HepG2 (cell line): ENCODE data around the gene PSMA3. TPM values are rescaled to one million over a fixed set of nuclear protein-coding genes. Genes with fewer than 3 reads are reported as not detected.

ENCODE experiments used
- FOXM1 ChIP-seq: sonication (generic); formaldehyde crosslinking; IDR thresholded peaks from 2 replicates; pipeline ENCODE4 v1.5.0; 2020; ENCODE audit warnings: missing genetic modification reagents
- FOXP1 ChIP-seq, 2 experiments: fragments of 450-650 bp in 1 of 2; IDR thresholded peaks; 2 replicates each; pipeline ENCODE4 v1.6.1; 2017 to 2018; ENCODE audit warnings: antibody characterized with exemption in 1 of 2
- GLI4 ChIP-seq: sonication (generic); formaldehyde crosslinking; IDR thresholded peaks from 2 replicates; pipeline ENCODE4 v1.5.1; 2020; ENCODE audit warnings: missing genetic modification reagents, mild to moderate bottlenecking, moderate library complexity, borderline replicate concordance
- KDM6A ChIP-seq: IDR thresholded peaks from 2 replicates; pipeline ENCODE4 v1.6.1; 2016; ENCODE audit warnings: low read depth
- KLF11 ChIP-seq: IDR thresholded peaks from 2 replicates; pipeline ENCODE4 v1.6.1; 2016; ENCODE audit warnings: missing compliant biosample characterization
- MIER2 ChIP-seq: IDR thresholded peaks from 2 replicates; pipeline ENCODE4 v1.6.1; 2016; ENCODE audit warnings: missing biosample characterization, missing genetic modification reagents
- MXI1 ChIP-seq: IDR thresholded peaks from 3 replicates; pipeline ENCODE4 v1.6.1; 2012; ENCODE audit warnings: low read depth, low read length, inconsistent platforms, borderline replicate concordance
- NR2F6 ChIP-seq, 2 experiments: IDR thresholded peaks; 2 replicates each; pipeline ENCODE4 v1.6.1; 2016; ENCODE audit warnings: antibody characterized with exemption in 1 of 2, mild to moderate bottlenecking in 1 of 2
- PHF20 ChIP-seq: sonication (generic); formaldehyde crosslinking; IDR thresholded peaks from 2 replicates; pipeline ENCODE4 v1.5.0; 2020; ENCODE audit warnings: mild to moderate bottlenecking, missing genetic modification reagents
- RORA ChIP-seq: sonication (generic); formaldehyde crosslinking; IDR thresholded peaks from 2 replicates; pipeline ENCODE4 v1.5.0; 2020; ENCODE audit warnings: mild to moderate bottlenecking, missing genetic modification reagents, moderate library complexity
- RXRA ChIP-seq: sonication (generic); formaldehyde crosslinking; IDR thresholded peaks from 2 replicates; pipeline ENCODE4 v1.5.1; 2020; ENCODE audit warnings: missing genetic modification reagents
- SIN3B ChIP-seq: fragments of 150-350 bp; IDR thresholded peaks from 2 replicates; pipeline ENCODE4 v1.6.1; 2014; ENCODE audit warnings: low read length
- SNAI1 ChIP-seq: sonication (generic); formaldehyde crosslinking; IDR thresholded peaks from 2 replicates; pipeline ENCODE4 v1.5.0; 2020; ENCODE audit warnings: mild to moderate bottlenecking, missing genetic modification reagents, borderline replicate concordance
- TGIF2 ChIP-seq: IDR thresholded peaks from 2 replicates; pipeline ENCODE4 v1.6.1; 2016; ENCODE audit warnings: control low read depth, missing compliant biosample characterization
- ZNF20 ChIP-seq: sonication (generic); formaldehyde crosslinking; IDR thresholded peaks from 2 replicates; pipeline ENCODE4 v1.4.0; 2020; ENCODE audit warnings: mild to moderate bottlenecking, moderate library complexity, missing genetic modification reagents
- ZNF230 ChIP-seq: sonication (generic); formaldehyde crosslinking; IDR thresholded peaks from 2 replicates; pipeline ENCODE4 v1.4.0; 2020; ENCODE audit warnings: mild to moderate bottlenecking, missing genetic modification reagents
- ZNF329 ChIP-seq: sonication (generic); formaldehyde crosslinking; IDR thresholded peaks from 2 replicates; pipeline ENCODE4 v1.9.0; 2021; ENCODE audit warnings: low read depth, mild to moderate bottlenecking, missing genetic modification reagents
- ZNF367 ChIP-seq: sonication (generic); formaldehyde crosslinking; IDR thresholded peaks from 2 replicates; pipeline ENCODE4 v1.4.0; 2020; ENCODE audit warnings: missing genetic modification reagents, borderline replicate concordance
- ZNF441 ChIP-seq: sonication (generic); formaldehyde crosslinking; IDR thresholded peaks from 2 replicates; pipeline ENCODE4 v1.7.0; 2021; ENCODE audit warnings: missing genetic modification reagents, borderline replicate concordance
- ZNF556 ChIP-seq: sonication (generic); formaldehyde crosslinking; IDR thresholded peaks from 2 replicates; pipeline ENCODE4 v1.4.0; 2020; ENCODE audit warnings: mild to moderate bottlenecking, missing genetic modification reagents, borderline replicate concordance
- ZNF577 ChIP-seq: sonication (generic); formaldehyde crosslinking; IDR thresholded peaks from 2 replicates; pipeline ENCODE4 v1.4.0; 2020; ENCODE audit warnings: mild to moderate bottlenecking, low read depth, missing genetic modification reagents, borderline replicate concordance
- ZNF652 ChIP-seq: IDR thresholded peaks from 2 replicates; pipeline ENCODE4 v1.6.1; 2016; ENCODE audit warnings: low read depth, borderline replicate concordance
- ZNF674 ChIP-seq: sonication (generic); formaldehyde crosslinking; IDR thresholded peaks from 2 replicates; pipeline ENCODE4 v1.5.0; 2020; ENCODE audit warnings: low read depth, mild to moderate bottlenecking, missing genetic modification reagents
- ZNF761 ChIP-seq: sonication (generic); formaldehyde crosslinking; conservative IDR thresholded peaks from 2 replicates; pipeline ENCODE4 v1.4.0; 2020; ENCODE audit warnings: mild to moderate bottlenecking, missing genetic modification reagents
- ZNF788 ChIP-seq: sonication (generic); formaldehyde crosslinking; IDR thresholded peaks from 2 replicates; pipeline ENCODE4 v1.5.0; 2020; ENCODE audit warnings: mild to moderate bottlenecking, missing genetic modification reagents, borderline replicate concordance
- ZNF792 ChIP-seq: IDR thresholded peaks from 2 replicates; pipeline ENCODE4 v1.6.1; 2016
- ZNF850 ChIP-seq: sonication (generic); formaldehyde crosslinking; conservative IDR thresholded peaks from 2 replicates; pipeline ENCODE4 v1.9.0; 2021; ENCODE audit warnings: mild to moderate bottlenecking, missing genetic modification reagents
- ZSCAN25 ChIP-seq: sonication (generic); formaldehyde crosslinking; IDR thresholded peaks from 2 replicates; pipeline ENCODE4 v1.8.0; 2022; ENCODE audit warnings: mild to moderate bottlenecking, missing genetic modification reagents
- ZUFSP ChIP-seq: sonication (generic); formaldehyde crosslinking; IDR thresholded peaks from 2 replicates; pipeline ENCODE4 v1.9.0; 2021; ENCODE audit warnings: missing genetic modification reagents, mild to moderate bottlenecking, borderline replicate concordance
- polyA plus RNA-seq, 8 experiments: library from polyadenylated mRNA; depleted of rRNA in 3 of 8; stranded (reverse) in 7 of 8; unstranded in 1 of 8; fragments of >200 nt; fragmentation: Illumina TruSeq in 4 of 8; extraction: Trizol in 4 of 8; gene quantifications; 2 replicates each; pipeline versions ENCODE4 v1.2.1 to v1.2.3, GENCODE V29; 2011 to 2016; ENCODE audit warnings: low read depth in 4 of 8, missing spikeins in 1 of 8, mixed read lengths in 1 of 8; ENCODE audit not compliant: insufficient read depth in 1 of 8
- total RNA-seq, 5 experiments: library from RNA; depleted of rRNA; stranded (reverse); fragments of >200 nt; fragmentation: Illumina TruSeq; extraction: Trizol; gene quantifications; 2 replicates each; pipeline ENCODE4 v1.2.3, GENCODE V29; 2016; ENCODE audit warnings: low read depth in 1 of 5
- TF ChIP-seq, protein P1 (sequence below): sonication (generic); formaldehyde crosslinking; IDR thresholded peaks from 2 replicates; pipeline ENCODE4 v1.5.0; 2020; ENCODE audit warnings: mild to moderate bottlenecking, missing genetic modification reagents, moderate library complexity
- TF ChIP-seq, protein P2 (sequence below): sonication (generic); formaldehyde crosslinking; IDR thresholded peaks from 2 replicates; pipeline ENCODE4 v1.4.0; 2020; ENCODE audit warnings: mild to moderate bottlenecking, missing genetic modification reagents

The PSMA3 gene
- total and polyA plus RNA-seq, 2 of the 13 experiments (the other 11 are each of a cell fraction or from before 2014, with no cell fraction given), result 232 to 275 TPM

DNA sequence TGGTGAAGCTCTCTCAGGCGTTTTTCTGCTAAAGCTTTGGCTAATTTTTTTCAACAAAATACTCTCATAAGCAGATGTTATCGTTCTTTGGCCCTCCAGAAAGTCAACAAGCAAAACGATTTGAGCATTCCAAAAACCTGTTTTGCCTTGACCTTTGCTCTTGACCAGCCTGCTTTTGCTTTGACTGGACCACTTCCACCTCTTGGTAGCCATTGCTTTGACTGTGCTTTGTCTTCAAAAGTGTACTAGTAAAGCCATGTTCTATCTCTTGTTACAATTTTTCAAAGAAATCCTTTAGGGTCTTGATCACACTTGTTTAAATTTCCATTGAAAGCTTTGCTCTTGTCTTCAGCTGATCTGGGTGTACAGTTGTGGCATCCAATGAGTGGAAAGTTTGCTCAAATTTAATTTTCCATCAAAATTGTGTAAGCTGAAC is 43.0 kb downstream of the PSMA3 start (continued):
- peak; percentile 81 for TF ChIP-seq KDM6A
- TF ChIP-seq RXRA, result peak; percentile 48; the same call in 1 of the 2 replicates
- no peak for TF ChIP-seq SNAI1
- TF ChIP-seq ZNF761 (CRISPR knock-in tag), result no peak
- TF ChIP-seq NR2F6 (IDR thresholded peaks at IDR 0.05), result peak; percentile 98
- peak; percentile 99 for TF ChIP-seq NR2F6 (CRISPR knock-in tag; IDR thresholded peaks at IDR 0.05)
- TF ChIP-seq ZNF20 (CRISPR knock-in tag), result no peak
- TF ChIP-seq SIN3B, result no peak
- TF ChIP-seq GLI4, result no peak
- no peak for TF ChIP-seq KLF11
- TF ChIP-seq PHF20 (CRISPR knock-in tag), result no peak
- TF ChIP-seq ZNF674 (CRISPR knock-in tag), result no peak
- no peak for TF ChIP-seq ZNF441 (CRISPR knock-in tag)
- TF ChIP-seq ZNF329 (CRISPR knock-in tag), result no peak
- TF ChIP-seq FOXP1 (IDR thresholded peaks at IDR 0.05), result no peak
- no peak for TF ChIP-seq FOXP1 (CRISPR knock-in tag; IDR thresholded peaks at IDR 0.05)
- TF ChIP-seq MIER2, result peak; percentile 46; the same call in 1 of the 2 replicates
- no peak for TF ChIP-seq RORA (CRISPR knock-in tag)
- TF ChIP-seq ZNF652 (CRISPR knock-in tag), result no peak
- no peak for TF ChIP-seq ZNF230 (CRISPR knock-in tag)
- peak; percentile 59; the same call in 1 of the 2 replicates for TF ChIP-seq ZNF788 (CRISPR knock-in tag)
- TF ChIP-seq TGIF2 (CRISPR knock-in tag), result no peak
- TF ChIP-seq, protein P1, sequence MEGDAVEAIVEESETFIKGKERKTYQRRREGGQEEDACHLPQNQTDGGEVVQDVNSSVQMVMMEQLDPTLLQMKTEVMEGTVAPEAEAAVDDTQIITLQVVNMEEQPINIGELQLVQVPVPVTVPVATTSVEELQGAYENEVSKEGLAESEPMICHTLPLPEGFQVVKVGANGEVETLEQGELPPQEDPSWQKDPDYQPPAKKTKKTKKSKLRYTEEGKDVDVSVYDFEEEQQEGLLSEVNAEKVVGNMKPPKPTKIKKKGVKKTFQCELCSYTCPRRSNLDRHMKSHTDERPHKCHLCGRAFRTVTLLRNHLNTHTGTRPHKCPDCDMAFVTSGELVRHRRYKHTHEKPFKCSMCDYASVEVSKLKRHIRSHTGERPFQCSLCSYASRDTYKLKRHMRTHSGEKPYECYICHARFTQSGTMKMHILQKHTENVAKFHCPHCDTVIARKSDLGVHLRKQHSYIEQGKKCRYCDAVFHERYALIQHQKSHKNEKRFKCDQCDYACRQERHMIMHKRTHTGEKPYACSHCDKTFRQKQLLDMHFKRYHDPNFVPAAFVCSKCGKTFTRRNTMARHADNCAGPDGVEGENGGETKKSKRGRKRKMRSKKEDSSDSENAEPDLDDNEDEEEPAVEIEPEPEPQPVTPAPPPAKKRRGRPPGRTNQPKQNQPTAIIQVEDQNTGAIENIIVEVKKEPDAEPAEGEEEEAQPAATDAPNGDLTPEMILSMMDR (CRISPR knock-in tag), result no peak
- no peak for TF ChIP-seq MXI1
- no peak for TF ChIP-seq ZNF367 (CRISPR knock-in tag)
- no peak for TF ChIP-seq ZSCAN25
- TF ChIP-seq, protein P2, sequence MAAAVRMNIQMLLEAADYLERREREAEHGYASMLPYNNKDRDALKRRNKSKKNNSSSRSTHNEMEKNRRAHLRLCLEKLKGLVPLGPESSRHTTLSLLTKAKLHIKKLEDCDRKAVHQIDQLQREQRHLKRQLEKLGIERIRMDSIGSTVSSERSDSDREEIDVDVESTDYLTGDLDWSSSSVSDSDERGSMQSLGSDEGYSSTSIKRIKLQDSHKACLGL (CRISPR knock-in tag), result no peak
- TF ChIP-seq ZNF556, result no peak; the same call in 1 of the 2 replicates
- TF ChIP-seq ZNF577 (CRISPR knock-in tag), result no peak
- TF ChIP-seq ZNF792 (CRISPR knock-in tag), result peak; percentile 34; the same call in 1 of the 2 replicates
- TF ChIP-seq FOXM1, result no peak
- TF ChIP-seq ZUFSP (CRISPR knock-in tag), result no peak
- no peak for TF ChIP-seq ZNF850
